Limb (tissue), 2 donors: Measurements from ENCODE around the gene CEP128.

Source experiments
- DNase-seq, 2 donors: peaks; one replicate each; pipeline ENCODE4 v3.0.0-alpha.2; 2016; ENCODE audit errors: extremely low spot score in 2 of 2

Gene CEP128

GRCh38 chr14:80941241-80942185 is at the start of gene CEP128:
Gene CEP128 (minus strand): TSS chr14:80941738.
- peak; percentile 96 to 98 for DNase-seq

GRCh38 chr14:80988735-80989429 is 47.3 kb upstream of the CEP128 start:
- no peak for DNase-seq

- no peak for DNase-seq
Measured at GRCh38 chr14:80988192-80988591, 46.7 kb upstream of the CEP128 start.

DNA sequence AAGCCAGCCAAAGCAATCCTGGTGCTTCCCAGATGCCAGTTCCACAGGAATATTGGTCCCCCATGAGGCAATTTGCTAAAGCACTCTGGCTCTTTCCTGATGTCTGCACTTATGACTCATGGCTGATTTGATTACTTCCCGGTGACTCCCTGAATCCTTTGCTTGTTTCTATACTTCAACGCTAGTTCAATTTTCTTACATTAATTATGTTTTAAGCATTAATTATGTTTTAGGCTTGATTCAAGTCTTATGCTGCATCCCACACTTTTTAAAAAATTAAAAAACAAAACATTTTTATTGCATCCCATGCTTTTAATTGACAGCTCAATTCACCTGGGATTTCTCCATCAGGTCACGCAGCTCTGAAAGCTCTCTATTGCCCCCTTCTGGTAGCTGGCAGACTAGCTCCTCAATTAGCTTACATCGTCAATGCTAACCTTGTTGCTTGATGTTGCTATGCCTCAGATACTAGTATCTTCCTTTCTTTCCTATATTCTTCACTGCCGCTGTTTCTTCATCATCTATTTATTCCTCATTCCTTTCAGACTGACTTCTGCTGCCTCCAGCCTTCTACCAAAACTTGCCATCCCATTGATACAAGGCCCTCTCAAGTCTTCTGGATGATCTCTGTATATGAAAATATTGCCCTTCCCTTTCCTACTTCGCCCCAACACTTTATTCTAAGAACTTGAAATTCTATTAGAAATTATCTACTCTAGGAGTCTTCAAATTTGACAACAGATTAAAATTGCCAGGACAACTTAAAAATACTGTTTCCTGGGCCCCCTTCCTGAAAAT is 45.9 kb upstream of the CEP128 start:
- peak; percentile 51 to 79 for DNase-seq

DNA sequence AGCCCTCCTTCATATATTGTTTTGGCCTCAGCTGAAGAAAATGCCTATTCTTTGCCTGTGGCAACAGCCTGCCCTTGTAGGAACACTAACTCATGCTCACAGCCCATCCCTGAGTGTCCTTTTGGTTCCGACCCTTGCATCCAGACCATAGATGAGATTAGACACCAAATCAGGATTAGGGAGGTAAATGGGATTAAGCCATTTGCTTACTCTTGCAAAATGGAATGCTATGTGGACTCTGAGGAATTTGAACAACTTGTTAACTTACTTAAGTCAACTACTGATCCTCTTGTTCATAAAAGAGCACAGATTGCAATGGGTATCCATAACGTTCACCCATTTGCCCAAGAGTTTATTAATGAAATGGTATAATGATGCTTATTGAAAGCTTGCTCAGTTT is 41.2 kb upstream of the CEP128 start:
- DNase-seq = no peak

DNA sequence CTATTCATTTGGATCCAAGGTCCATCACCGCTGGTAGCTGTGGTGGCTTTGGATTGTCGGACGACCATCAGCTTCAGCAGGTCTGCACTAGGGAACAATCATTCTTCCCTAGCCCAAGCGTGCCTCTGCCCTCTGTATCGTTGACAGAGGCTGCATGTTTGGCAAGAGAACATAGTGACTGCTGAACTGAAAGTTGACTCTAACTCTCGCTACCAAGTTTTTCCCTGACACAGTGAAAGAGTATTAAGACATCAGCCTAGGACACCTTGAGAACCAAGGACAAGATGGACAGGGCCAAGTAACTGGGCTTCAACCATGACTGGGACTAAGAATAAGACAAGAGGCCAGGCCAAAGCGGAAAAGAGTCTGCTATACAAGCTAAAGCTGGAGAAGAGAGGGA is 40.1 kb upstream of the CEP128 start:
- DNase-seq = no peak

DNA sequence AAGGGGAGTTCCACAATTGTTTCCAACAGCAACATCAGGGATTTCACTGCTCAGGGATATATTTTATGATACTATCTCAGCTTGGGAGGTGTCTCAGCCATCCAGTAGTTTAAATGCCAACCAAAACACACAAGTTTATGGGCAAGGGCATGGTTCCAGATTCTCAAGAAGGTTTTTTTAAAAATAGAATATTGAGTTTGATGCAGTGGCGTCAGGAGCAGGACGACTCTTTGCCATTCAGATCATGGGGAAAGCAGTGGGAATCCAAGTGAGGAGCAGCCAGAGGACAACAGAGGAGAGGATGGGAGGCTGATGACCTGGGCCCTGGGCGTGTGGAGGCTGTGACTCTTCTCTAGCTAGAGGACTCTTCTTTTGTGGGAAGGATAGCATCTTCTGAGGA is 39.6 kb upstream of the CEP128 start:
- no peak for DNase-seq

GRCh38 chr14:80979951-80980350 is 38.4 kb upstream of the CEP128 start:
- DNase-seq = no peak

DNA sequence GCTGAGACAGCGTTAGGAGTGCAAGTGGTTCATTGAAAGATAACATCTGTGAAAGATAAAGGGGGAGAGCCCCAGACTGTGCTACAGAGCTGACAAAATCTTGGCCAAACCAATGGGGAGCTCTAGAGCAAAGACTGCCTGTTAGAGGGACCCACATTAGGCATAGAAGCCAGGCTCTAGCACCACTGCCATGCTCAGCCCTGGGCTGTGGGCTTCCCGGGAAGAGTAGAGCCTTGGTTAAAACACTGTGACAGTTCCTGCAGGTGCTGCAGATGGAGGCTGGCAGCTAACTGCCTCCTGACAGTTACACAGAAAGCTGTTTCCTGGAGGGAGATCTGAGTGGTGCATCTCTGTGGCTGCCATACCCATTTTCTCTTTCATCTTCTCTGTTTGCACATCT is 36.9 kb upstream of the CEP128 start:
- no peak for DNase-seq

DNA sequence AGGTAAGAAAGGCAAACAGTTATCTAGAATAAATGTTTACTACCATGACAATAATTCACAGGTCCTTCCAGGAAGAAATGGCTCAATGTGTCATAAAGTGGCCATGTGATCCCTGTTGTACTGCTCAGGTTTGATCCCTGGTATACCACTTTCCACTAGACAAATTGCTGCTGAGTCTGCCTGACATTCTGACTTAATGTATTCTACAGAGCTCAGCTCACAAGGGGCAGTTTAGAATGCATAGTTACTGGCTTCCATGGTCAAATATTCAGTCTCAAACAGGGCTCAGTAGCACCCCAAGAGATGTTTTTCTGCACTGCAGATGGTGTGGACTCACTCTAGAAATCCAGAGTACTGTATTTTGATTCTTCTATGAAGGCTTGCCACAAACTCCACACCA is 35.7 kb upstream of the CEP128 start:
- DNase-seq = no peak

DNA sequence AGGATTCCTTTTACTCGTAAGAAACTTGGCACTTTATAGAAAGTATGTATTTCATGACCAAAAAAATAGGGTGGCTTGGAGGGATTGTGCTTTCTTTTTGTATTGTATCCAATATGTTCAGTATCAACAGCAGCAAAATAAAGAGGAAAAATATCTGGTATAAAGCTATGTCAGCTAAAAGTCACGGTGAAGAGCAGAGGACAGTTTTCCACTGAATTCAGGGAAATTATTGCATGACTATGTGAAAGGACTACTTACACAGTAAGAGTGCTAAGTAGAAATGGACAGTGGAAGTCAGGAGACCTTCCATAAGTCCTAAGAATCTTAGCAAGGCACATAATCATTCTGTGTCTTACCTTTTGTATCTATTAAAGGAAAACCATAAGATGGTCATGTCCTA is 33.1 kb upstream of the CEP128 start:
- DNase-seq = peak in 1 of 2 donors; percentile 8

DNA sequence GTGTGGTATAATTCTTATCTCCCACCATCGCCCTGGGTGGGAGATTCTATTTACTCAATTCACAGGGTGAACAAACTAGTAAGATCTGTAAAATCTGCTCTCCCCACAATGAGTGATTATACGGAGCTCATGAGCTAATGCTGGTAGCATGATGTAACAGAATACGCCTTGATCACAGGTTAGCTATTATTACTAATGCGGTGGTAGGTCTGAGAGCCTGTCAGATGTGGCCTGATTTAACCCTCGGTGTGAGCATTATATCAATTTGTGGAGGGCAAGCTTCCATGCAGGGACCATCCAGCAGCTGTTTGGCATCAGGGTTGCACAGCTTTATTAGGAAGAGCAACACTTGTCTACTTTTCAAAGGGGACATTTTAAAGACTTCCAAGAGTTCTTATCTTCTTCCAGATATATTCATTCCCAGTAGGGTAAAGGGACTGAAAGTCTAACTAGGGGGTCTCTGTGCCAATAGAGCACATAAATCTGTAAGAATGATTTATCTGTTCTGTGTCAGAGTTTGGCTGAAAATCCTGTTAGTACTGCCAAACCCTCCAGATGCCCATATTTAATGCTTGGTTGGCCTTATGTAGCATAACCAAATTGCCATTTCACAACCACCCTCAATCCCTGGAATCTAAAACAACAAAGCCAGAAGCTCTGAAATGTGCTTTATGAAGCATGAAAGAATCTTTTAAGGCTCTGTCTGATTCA is 32.5 kb upstream of the CEP128 start:
- DNase-seq = peak in 1 of 2 donors; percentile 58

DNA sequence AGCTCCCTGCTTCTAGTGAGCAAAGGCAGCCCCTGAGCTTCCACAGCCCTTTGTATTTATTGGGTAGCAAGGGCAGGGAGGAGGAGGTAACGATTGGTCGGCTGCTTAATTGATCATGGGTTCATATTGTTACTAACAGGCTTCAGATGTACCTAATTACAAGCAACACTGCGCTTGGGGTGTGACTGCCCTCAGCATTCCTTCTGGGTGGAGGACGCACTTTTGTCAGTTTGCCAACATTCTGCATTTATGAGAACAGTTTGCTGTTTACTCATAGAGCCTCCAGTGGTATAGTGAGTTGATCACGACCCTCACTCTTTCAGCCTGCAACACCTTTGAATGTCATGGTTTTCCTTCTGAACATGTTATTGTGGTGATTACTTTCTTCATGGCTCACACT is 23.5 kb upstream of the CEP128 start:
- DNase-seq = no peak

DNA sequence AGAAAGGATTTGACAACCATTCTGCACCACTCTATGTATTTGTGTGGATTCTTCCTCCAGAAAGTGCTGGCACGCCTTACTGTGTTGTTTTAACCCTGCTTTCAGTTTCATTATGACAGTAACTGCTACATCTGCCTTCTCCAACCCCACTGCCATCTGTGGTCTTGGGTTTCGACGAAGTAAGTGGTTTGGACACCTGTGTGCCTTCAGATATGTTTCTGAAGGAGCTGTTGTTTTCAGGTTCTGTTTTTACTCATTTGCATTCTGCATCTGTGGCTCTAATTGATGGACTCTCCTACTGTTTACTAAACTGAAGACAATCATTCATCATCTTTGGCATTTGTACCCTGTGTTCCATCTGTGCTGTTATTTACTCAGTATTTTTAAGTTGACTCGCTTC is 18.0 kb upstream of the CEP128 start:
- no peak for DNase-seq

GRCh38 chr14:80958939-80959338 is 17.4 kb upstream of the CEP128 start:
- no peak for DNase-seq

DNA sequence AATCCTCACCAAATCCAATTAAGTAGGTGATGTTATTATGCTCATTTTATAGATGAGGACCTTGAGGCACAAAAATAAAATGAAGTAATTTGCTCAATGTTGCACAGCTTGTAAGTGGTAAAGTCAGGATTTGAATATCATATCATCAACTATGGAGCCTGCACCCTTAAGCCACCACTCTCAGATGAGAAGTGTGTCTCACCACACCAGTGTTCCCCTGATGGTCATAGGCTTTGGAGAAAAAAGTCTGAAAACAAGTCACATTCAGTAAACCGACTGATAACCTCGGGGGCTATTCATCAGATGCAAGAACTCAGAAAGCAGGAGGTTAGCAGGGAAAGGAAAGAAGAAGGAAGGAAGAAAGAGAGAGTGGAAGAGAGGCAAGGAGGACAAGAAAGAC is 16.7 kb upstream of the CEP128 start:
- no peak for DNase-seq

DNA sequence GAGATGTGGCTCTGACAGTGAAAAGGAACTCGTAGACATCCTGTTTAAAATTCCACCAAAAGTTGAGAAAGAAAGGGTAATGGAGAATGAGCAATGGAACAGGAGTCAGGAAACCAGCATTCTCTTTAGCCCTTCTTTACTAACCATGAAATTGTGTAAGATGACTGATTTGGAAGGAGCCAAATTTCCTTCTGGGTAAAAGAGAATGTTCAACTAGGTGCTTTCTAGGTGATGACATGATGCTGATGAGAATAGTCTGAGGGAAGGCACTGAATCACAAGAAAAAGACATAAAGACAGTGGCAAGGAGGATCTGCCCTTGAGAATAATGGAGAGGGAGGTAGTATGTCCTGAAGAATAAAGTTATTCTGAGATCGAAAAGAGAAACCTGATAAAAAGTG is 16.1 kb upstream of the CEP128 start:
- DNase-seq = no peak

DNA sequence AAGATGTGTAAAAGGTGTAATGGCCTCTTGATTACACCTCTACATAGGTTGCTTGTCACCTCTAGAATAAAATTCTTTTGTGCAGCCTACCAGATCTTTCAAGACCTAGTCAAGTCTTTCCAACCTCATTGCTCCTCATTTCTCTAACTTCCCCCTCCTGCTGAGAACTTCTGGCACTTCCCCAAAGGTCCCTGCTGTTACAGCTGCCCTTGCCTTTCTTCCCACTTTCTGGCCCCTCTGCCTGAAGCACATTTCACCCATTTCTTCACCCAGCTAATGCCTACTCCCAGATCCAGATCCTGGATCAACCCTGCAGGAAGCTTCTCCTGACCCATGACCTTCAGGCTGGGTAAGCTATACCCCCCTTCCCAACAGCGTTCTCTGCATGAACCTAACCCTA is 15.4 kb upstream of the CEP128 start:
- DNase-seq = no peak

DNA sequence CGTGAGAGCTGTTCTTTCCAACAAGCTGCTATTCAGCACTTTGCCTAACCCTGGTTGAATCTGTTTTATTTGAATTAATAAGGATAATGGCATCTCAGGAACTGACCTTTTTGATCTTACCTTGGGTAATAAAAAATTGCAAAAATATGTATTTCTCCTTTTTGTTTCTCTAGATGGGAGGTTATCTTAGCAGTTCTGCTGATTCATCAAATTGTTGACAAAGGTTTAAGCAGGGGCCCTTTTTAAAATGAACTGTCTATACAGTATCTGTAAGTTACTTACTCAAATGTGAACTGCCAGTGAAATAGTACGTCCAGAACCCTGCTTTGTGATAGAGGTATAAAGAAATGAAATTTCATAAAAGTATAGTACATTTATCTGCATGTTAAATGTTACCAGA is 14.6 kb upstream of the CEP128 start:
- DNase-seq = no peak

GRCh38 chr14:80955416-80955941 is 13.9 kb upstream of the CEP128 start, which contains the start of gene TSHR:
Gene TSHR (plus strand): TSS chr14:80955621. CDS start chr14:80955681, 60 bp downstream.
- peak in 1 of 2 donors; percentile 38 for DNase-seq
